ENCODE data around the gene DMAP1. TPM values are rescaled to one million over a fixed set of nuclear protein-coding genes. Genes with fewer than 3 reads are reported as not detected.

Gene DMAP1
- total and polyA plus RNA-seq, 7 donors, result 23.6 to 67.0 (median 35.3) TPM

DNA sequence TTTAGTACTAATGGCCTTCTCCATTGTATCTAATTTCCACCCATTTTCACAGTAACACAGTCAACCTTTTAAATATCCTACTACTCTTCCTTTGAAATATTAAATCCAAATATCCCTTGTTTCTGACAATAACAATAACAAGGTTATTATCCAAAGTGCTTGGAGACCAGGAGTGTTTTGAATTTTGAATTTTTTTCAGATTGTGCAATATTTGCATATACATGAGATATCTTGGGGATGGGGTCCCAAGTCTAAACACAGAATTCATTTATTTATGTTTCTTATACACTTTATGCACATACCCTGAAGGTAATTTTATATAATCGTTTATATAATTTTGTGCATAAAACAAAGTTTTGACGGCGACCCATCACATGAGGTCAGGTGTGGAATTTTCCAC, 17.5 kb downstream of the DMAP1 start:
- no peak for DNase-seq
- H3K36me3 ChIP-seq, result peaks cover 0 to 15% (median 0%) of the 10 kb centered on the region in 4 donors
- no peaks in the 10 kb centered on the region for H3K4me1 ChIP-seq
- 92 to 93% methylated on average over 3 of the region's 3 CpGs for WGBS, 2 donors
- intact Hi-C loops (cut with DNase I), result no loop called here
- H3K27ac ChIP-seq, result no peak overlapping the region
- no peak overlapping the region for H3K4me3 ChIP-seq
- TF ChIP-seq, protein P1, sequence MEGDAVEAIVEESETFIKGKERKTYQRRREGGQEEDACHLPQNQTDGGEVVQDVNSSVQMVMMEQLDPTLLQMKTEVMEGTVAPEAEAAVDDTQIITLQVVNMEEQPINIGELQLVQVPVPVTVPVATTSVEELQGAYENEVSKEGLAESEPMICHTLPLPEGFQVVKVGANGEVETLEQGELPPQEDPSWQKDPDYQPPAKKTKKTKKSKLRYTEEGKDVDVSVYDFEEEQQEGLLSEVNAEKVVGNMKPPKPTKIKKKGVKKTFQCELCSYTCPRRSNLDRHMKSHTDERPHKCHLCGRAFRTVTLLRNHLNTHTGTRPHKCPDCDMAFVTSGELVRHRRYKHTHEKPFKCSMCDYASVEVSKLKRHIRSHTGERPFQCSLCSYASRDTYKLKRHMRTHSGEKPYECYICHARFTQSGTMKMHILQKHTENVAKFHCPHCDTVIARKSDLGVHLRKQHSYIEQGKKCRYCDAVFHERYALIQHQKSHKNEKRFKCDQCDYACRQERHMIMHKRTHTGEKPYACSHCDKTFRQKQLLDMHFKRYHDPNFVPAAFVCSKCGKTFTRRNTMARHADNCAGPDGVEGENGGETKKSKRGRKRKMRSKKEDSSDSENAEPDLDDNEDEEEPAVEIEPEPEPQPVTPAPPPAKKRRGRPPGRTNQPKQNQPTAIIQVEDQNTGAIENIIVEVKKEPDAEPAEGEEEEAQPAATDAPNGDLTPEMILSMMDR (IDR thresholded peaks at IDR 0.05), result no peak
- TF ChIP-seq POLR2AphosphoS5 (IDR thresholded peaks at IDR 0.05) (no peak), POLR2A (IDR thresholded peaks at IDR 0.05) (no peak), EP300 (IDR thresholded peaks at IDR 0.05) (no peak)
- H3K9me3 ChIP-seq, result no peaks in the 10 kb centered on the region
- H3K27me3 ChIP-seq, result no peaks in the 10 kb centered on the region

DNA sequence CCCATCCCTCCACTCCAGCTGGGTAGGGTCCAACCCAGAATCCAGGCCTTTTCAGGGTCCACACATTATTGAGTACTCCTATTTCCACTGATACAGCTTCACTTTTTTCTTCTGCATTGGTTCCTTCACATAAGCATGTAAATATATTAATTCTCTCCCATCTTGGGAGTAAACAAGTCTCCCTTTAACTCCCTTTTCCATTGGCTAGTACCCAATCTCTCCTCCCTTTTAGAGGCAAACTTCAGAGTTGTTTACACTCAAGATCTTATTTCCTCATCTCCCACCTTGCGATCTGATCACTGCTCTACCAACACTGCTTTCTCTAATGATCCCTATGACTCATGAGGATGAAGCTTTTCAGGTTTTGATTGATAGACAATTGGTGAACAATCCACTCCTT, 20.3 kb downstream of the DMAP1 start:
- intact Hi-C loops (cut with DNase I), result no loop called here
- no peak for DNase-seq
- Histone ChIP-seq H3K4me3 (no peak overlapping the region), H3K4me1 (peaks cover 0 to 20% (median 18%) of the 10 kb centered on the region in 4 donors), H3K9me3 (no peaks in the 10 kb centered on the region), H3K27me3 (no peaks in the 10 kb centered on the region), H3K27ac (no peak overlapping the region), H3K36me3 (peaks cover 0 to 15% (median 0%) of the 10 kb centered on the region in 4 donors)
- TF ChIP-seq POLR2AphosphoS5 (IDR thresholded peaks at IDR 0.05) (no peak), EP300 (IDR thresholded peaks at IDR 0.05) (no peak), POLR2A (IDR thresholded peaks at IDR 0.05) (no peak)
- TF ChIP-seq, protein P1 (IDR thresholded peaks at IDR 0.05), result no peak
- WGBS, 2 donors, result 73 to 79% methylated on average over 1 of the region's 1 CpG

- no peak overlapping the region for H3K4me3 ChIP-seq
- H3K27me3 ChIP-seq, result no peaks in the 10 kb centered on the region
- H3K9me3 ChIP-seq, result no peaks in the 10 kb centered on the region
- H3K4me1 ChIP-seq, result peaks cover 0 to 43% (median 40%) of the 10 kb centered on the region in 4 donors
- DNase-seq, result no peak
- H3K36me3 ChIP-seq, result peaks cover 0 to 15% (median 0%) of the 10 kb centered on the region in 4 donors
- intact Hi-C loops (cut with DNase I), result no loop called here
- no peak for TF ChIP-seq POLR2A (IDR thresholded peaks at IDR 0.05)
- TF ChIP-seq, protein P1 (IDR thresholded peaks at IDR 0.05), result no peak
- no peak for TF ChIP-seq EP300 (IDR thresholded peaks at IDR 0.05)
- TF ChIP-seq POLR2AphosphoS5 (IDR thresholded peaks at IDR 0.05), result no peak
- 95% methylated on average over 5 of the region's 5 CpGs for WGBS, 2 donors
- H3K27ac ChIP-seq, result no peak overlapping the region
Observed at GRCh38 chr1:44235808-44236207, 22.5 kb downstream of the DMAP1 start.

- intact Hi-C loops (cut with DNase I), result no loop called here
- Histone ChIP-seq H3K9me3 (no peaks in the 10 kb centered on the region), H3K4me1 (peaks cover 0 to 51% (median 45%) of the 10 kb centered on the region in 4 donors), H3K4me3 (no peak overlapping the region), H3K36me3 (peaks cover 0 to 11% (median 0%) of the 10 kb centered on the region in 4 donors), H3K27ac (peak overlapping the region in 2 of 4 donors; percentile 90 to 93), H3K27me3 (no peaks in the 10 kb centered on the region)
- TF ChIP-seq EP300 (IDR thresholded peaks at IDR 0.05), result no peak
- TF ChIP-seq POLR2AphosphoS5 (IDR thresholded peaks at IDR 0.05), result no peak
- TF ChIP-seq, protein P1 (IDR thresholded peaks at IDR 0.05), result no peak
- no peak for TF ChIP-seq POLR2A (IDR thresholded peaks at IDR 0.05)
- peak; percentile 58 for DNase-seq
- WGBS, 2 donors, result 81 to 87% methylated on average over 8 of the region's 8 CpGs
Observed at GRCh38 chr1:44236490-44237272, 23.4 kb downstream of the DMAP1 start.
